HUDEP-2 (cell line): ENCODE measurements around the gene PDLIM1.
A peak's percentile ranks its signal among the peaks of the same experiment; 100 is the strongest.
"Not testable (repeated sequence)": the region's sequence is repeated elsewhere in the genome, so short reads cannot be mapped to it uniquely, and the experiment has no call there.

Experiments
- DNase-seq, 76 experiments: peaks; one replicate each; lab custom pipeline; 2025; ENCODE audit not compliant: unreplicated experiment in 76 of 76; lab: John Stamatoyannopoulos, UW

Gene PDLIM1

GRCh38 chr10:95245425-95246055, 45.3 kb downstream of the PDLIM1 start:
- DNase-seq, result no peak

- DNase-seq, result no peak
Measured at GRCh38 chr10:95244152-95244551, 46.7 kb downstream of the PDLIM1 start.

- DNase-seq, result no peak
Measured at GRCh38 chr10:95243318-95243617, 47.5 kb downstream of the PDLIM1 start.

- DNase-seq, result peak in 25 of 76 experiments; percentile 3 to 43 (median 21)
Measured at GRCh38 chr10:95242581-95243317, 48.1 kb downstream of the PDLIM1 start.

GRCh38 chr10:95241533-95241932, 49.3 kb downstream of the PDLIM1 start:
- DNase-seq, result no peak

GRCh38 chr10:95240811-95241210, 50.0 kb downstream of the PDLIM1 start:
- DNase-seq, result no peak

GRCh38 chr10:95240096-95240495, 50.7 kb downstream of the PDLIM1 start:
- DNase-seq, result not testable (repeated sequence)

GRCh38 chr10:95237376-95238170, 53.2 kb downstream of the PDLIM1 start:
- DNase-seq, result no peak

GRCh38 chr10:95236068-95236903, 54.5 kb downstream of the PDLIM1 start:
- no peak for DNase-seq

GRCh38 chr10:95235676-95236067, 55.1 kb downstream of the PDLIM1 start:
- DNase-seq, result no peak

- no peak for DNase-seq
Measured at GRCh38 chr10:95234951-95235350, 55.9 kb downstream of the PDLIM1 start.

- no peak for DNase-seq
Measured at GRCh38 chr10:95233377-95234034, 57.3 kb downstream of the PDLIM1 start.

- peak in 4 of 76 experiments; percentile 1 to 30 (median 7) for DNase-seq
Measured at GRCh38 chr10:95230677-95231586, 59.9 kb downstream of the PDLIM1 start.

- DNase-seq, result no peak
Measured at GRCh38 chr10:95229724-95230627, 60.8 kb downstream of the PDLIM1 start.

- not testable (repeated sequence) for DNase-seq
Measured at GRCh38 chr10:95228934-95229723, 61.7 kb downstream of the PDLIM1 start.

- no peak for DNase-seq
Measured at GRCh38 chr10:95225136-95225535, 65.7 kb downstream of the PDLIM1 start.

- DNase-seq, result no peak
Measured at GRCh38 chr10:95221124-95221523, 69.7 kb downstream of the PDLIM1 start.
